SK-N-SH treated with all-trans-retinoic acid at 6 μM for 48 hours (cell line): ENCODE measurements around the gene MMEL1.

Experiments used
- BACH2 ChIP-seq: fragments of 250-450 bp; sonication (Bioruptor Pico); IDR thresholded peaks from 2 replicates; pipeline ENCODE4 v1.9.0; 2021; ENCODE audit warnings: mild to moderate bottlenecking, borderline replicate concordance
- SNAI2 ChIP-seq: fragments of 250-450 bp; sonication (Bioruptor Pico); IDR thresholded peaks from 2 replicates; pipeline ENCODE4 v1.5.0; 2020; ENCODE audit warnings: mild to moderate bottlenecking, moderate library complexity
- TCF4 ChIP-seq: fragments of 250-450 bp; sonication (Bioruptor Pico); IDR thresholded peaks from 2 replicates; pipeline ENCODE4 v1.8.0; 2021; ENCODE audit warnings: mild to moderate bottlenecking, moderate library complexity, borderline replicate concordance
- TOX ChIP-seq: fragments of 250-450 bp; sonication (Bioruptor Pico); IDR thresholded peaks from 2 replicates; pipeline ENCODE4 v1.8.0; 2021; ENCODE audit warnings: mild to moderate bottlenecking, moderate library complexity, borderline replicate concordance
- ZFP3 ChIP-seq: fragments of 250-450 bp; sonication (Bioruptor Pico); IDR thresholded peaks from 2 replicates; pipeline ENCODE4 v1.5.0; 2020; ENCODE audit warnings: mild to moderate bottlenecking, moderate library complexity
- ZFP30 ChIP-seq: fragments of 450-650 bp; formaldehyde crosslinking; IDR thresholded peaks from 2 replicates; pipeline ENCODE4 v1.5.0; 2022; ENCODE audit warnings: mild to moderate bottlenecking, moderate library complexity
- ZNF565 ChIP-seq: fragments of 450-650 bp; formaldehyde crosslinking; conservative IDR thresholded peaks from 2 replicates; pipeline ENCODE4 v1.5.0; 2020; ENCODE audit warnings: low read depth, mild to moderate bottlenecking, moderate library complexity
- ZNF70 ChIP-seq: fragments of 450-650 bp; formaldehyde crosslinking; IDR thresholded peaks from 2 replicates; pipeline ENCODE4 v1.5.0; 2020; ENCODE audit warnings: mild to moderate bottlenecking, moderate library complexity

DNA sequence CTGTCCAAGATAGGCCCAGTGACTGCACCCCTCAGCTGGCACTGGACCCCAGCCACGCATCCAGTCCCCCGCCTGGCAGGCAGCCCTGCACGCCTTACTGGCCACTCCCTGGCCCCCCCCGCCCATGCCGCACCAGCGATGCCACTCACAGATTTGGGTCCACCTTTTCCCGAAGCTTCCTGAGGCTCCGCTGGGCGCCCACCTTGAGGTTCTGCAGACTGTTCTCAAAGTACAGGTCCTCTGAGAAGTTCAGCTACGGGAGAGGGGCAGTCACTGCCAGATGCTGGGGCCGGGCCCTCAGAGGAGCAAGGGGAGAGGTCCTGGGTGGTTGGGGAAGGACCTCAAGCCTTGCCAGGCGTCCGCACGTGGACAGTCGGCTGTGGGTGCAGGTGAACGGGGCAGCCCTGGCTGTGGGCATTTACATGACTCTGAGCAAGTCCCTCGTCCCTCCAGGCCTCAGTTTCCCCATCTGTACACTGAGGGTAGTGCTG is 38.1 kb downstream of the MMEL1 start:
- no peak for TF ChIP-seq SNAI2 (CRISPR knock-in tag)
- no peak for TF ChIP-seq ZFP30 (CRISPR knock-in tag)
- TF ChIP-seq ZFP3 (CRISPR knock-in tag): no peak
- TF ChIP-seq BACH2: no peak
- no peak for TF ChIP-seq TCF4 (CRISPR knock-in tag)
- TF ChIP-seq TOX (CRISPR knock-in tag): no peak
- TF ChIP-seq ZNF565 (CRISPR knock-in tag): no peak
- TF ChIP-seq ZNF70: no peak
